Measurements from ENCODE around the gene M6PR.

DNA sequence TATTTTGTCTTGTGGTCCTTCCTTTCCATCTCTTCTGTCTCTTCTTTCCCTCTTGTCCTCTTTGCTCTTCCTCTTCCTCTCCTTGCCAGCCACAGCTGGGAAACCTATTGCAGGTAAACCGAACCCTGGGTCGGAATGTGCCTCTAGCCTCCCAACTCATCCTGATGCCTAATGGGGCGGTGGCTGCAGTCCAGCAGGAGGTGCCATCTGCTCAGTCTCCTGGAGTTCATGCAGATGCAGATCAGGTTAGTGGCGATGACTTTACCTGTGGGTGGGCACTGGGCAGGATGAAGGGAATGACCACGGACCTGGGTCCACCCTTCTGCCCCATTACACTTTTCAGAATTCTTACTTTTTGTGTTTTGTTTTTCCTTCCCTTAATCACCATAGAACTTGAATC, 26.9 kb downstream of the M6PR start:
- TF ChIP-seq CTCF (IDR thresholded peaks at IDR 0.05) (no peak), EZH2 (IDR thresholded peaks at IDR 0.05) (no peak)
